Smooth muscle cell (in vitro differentiated cells): Measurements from ENCODE around the gene KLHL15. TPM values are rescaled to one million over a fixed set of nuclear protein-coding genes. Genes with fewer than 3 reads are reported as not detected.
"Not testable (repeated sequence)": the region's sequence is repeated elsewhere in the genome, so short reads cannot be mapped to it uniquely, and the experiment has no call there.

Experiments used
- DNase-seq: peaks from one replicate; lab custom pipeline; 2025; ENCODE audit not compliant: unreplicated experiment; lab: John Stamatoyannopoulos, UW
- H2AFZ ChIP-seq: fragments of 200-600 bp; sonication (generic); 2 replicates; pipeline ENCODE4 v1.6.0; 2016; ENCODE audit warnings: antibody characterized with exemption, low read depth, mild to moderate bottlenecking
- H3F3A ChIP-seq: fragments of 200-600 bp; sonication (generic); 2 replicates; pipeline ENCODE4 v1.6.0; 2017; ENCODE audit warnings: antibody characterized with exemption, low read depth
- H3K27ac ChIP-seq: fragments of 200-600 bp; sonication (generic); 2 replicates; pipeline ENCODE4 v1.5.1; 2016; ENCODE audit warnings: low read depth, mild to moderate bottlenecking
- H3K27me3 ChIP-seq: fragments of 200-600 bp; sonication (generic); 2 replicates; pipeline ENCODE4 v1.6.1; 2016; ENCODE audit warnings: low read depth, mild to moderate bottlenecking
- H3K36me3 ChIP-seq: fragments of 200-600 bp; sonication (generic); 2 replicates; pipeline ENCODE4 v1.5.1; 2016; ENCODE audit warnings: low read depth
- H3K4me1 ChIP-seq: fragments of 200-600 bp; sonication (generic); 2 replicates; pipeline ENCODE4 v1.5.1; 2016; ENCODE audit warnings: low read depth
- H3K4me2 ChIP-seq: fragments of 200-600 bp; sonication (generic); 2 replicates; pipeline ENCODE4 v1.6.0; 2016; ENCODE audit warnings: mild to moderate bottlenecking
- H3K4me3 ChIP-seq: fragments of 200-600 bp; sonication (generic); 2 replicates; pipeline ENCODE4 v1.5.1; 2016; ENCODE audit warnings: mild to moderate bottlenecking
- H3K79me2 ChIP-seq: fragments of 200-600 bp; sonication (generic); 2 replicates; pipeline ENCODE4 v1.6.0; 2016; ENCODE audit warnings: low read depth, mild to moderate bottlenecking
- H3K9ac ChIP-seq: fragments of 200-600 bp; sonication (generic); 2 replicates; pipeline ENCODE4 v1.6.0; 2016; ENCODE audit warnings: low read depth
- H3K9me3 ChIP-seq: fragments of 200-600 bp; sonication (generic); replicated peaks from 2 replicates; pipeline ENCODE4 v1.5.1; 2016; ENCODE audit warnings: low read depth
- H4K20me1 ChIP-seq: fragments of 200-600 bp; sonication (generic); 2 replicates; pipeline ENCODE4 v1.6.0; 2016; ENCODE audit warnings: low read depth
- WGBS: methylation state at CpG from one replicate; pipeline ENCODE4 v1.1.7; 2016; ENCODE audit warnings: low lambda C conversion rate; 5-methylcytosine and 5-hydroxymethylcytosine counted together
- polyA plus RNA-seq: library from polyadenylated mRNA; unstranded; fragments of >200 nt; fragmentation: Nextera tagmentation; extraction: Ambion mirVana; gene quantifications from 2 replicates; pipeline ENCODE4 v1.2.1, GENCODE V29; 2016
- total RNA-seq: library from RNA; depleted of rRNA; stranded (reverse); fragments of >200 nt; gene quantifications from 2 replicates; pipeline ENCODE4 v1.2.3, GENCODE V29; 2014
- TF ChIP-seq, protein P1 (sequence below): fragments of 200-600 bp; sonication (generic); IDR thresholded peaks from 2 replicates; pipeline ENCODE4 v1.5.1; 2017; ENCODE audit warnings: borderline replicate concordance, mild to moderate bottlenecking, antibody characterized with exemption; ENCODE audit not compliant: insufficient read depth, poor library complexity, severe bottlenecking

KLHL15 gene
- total and polyA plus RNA-seq, 2 experiments from 2014 or later, result 16.8 to 53.3 TPM

DNA sequence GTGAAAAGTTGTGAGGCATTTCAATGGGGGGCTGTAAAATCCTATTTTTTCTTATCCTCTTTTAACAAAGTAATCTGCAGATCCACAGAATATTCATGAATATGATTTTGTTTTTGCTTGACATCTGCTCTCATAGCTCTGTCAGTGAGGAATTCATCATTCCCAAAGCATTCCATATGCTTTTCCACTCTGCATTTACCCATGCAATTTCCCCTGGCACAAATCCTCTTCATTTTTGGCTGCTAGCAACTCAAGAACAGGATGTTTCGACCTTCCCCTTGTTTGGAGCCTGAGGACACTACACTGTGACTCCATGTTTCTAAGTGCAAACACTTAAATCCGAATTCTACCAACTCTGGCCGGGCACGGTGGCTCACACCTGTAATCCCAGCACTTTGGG is 48.5 kb downstream of the KLHL15 start:
- Histone ChIP-seq H3K79me2 (no peaks in the 10 kb centered on the region), H3K9me3 (no peaks in the 10 kb centered on the region), H3K27ac (no peak overlapping the region), H3K9ac (no peak overlapping the region), H3K4me3 (no peak overlapping the region), H3K4me1 (peaks cover 20% of the 10 kb centered on the region), H4K20me1 (no peaks in the 10 kb centered on the region), H3K36me3 (no peaks in the 10 kb centered on the region), H3K27me3 (no peaks in the 10 kb centered on the region), H3F3A (no peaks in the 10 kb centered on the region), H3K4me2 (no peak overlapping the region), H2AFZ (no peak overlapping the region)
- TF ChIP-seq, protein P1, sequence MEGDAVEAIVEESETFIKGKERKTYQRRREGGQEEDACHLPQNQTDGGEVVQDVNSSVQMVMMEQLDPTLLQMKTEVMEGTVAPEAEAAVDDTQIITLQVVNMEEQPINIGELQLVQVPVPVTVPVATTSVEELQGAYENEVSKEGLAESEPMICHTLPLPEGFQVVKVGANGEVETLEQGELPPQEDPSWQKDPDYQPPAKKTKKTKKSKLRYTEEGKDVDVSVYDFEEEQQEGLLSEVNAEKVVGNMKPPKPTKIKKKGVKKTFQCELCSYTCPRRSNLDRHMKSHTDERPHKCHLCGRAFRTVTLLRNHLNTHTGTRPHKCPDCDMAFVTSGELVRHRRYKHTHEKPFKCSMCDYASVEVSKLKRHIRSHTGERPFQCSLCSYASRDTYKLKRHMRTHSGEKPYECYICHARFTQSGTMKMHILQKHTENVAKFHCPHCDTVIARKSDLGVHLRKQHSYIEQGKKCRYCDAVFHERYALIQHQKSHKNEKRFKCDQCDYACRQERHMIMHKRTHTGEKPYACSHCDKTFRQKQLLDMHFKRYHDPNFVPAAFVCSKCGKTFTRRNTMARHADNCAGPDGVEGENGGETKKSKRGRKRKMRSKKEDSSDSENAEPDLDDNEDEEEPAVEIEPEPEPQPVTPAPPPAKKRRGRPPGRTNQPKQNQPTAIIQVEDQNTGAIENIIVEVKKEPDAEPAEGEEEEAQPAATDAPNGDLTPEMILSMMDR, result no peak
- WGBS, result 96% methylated on average over 4 of the region's 4 CpGs
- DNase-seq, result no peak

DNA sequence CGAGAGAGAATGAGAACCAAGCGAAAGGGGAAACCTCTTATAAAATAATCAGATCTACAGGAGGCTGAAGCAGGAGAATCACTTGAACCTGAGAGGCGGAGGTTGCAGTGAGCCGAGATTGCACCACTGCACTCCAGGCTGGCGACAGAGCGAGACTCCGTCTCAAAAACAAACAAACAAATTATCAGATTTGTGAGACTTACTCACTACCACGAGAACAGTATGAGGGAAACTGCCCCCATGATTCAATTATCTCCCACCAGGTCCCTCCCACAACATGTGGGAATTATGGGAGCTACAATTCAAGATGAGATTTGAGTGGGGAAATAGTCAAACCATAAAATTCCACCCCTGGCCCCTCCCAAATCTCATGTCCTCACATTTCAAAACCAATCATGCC is 61.4 kb downstream of the KLHL15 start:
- H3K27me3 ChIP-seq, H3K36me3 ChIP-seq, H3K79me2 ChIP-seq, H3K4me3 ChIP-seq, H2AFZ ChIP-seq, H3K9me3 ChIP-seq, H3K4me2 ChIP-seq, H3F3A ChIP-seq, H3K27ac ChIP-seq, H4K20me1 ChIP-seq, H3K9ac ChIP-seq, H3K4me1 ChIP-seq, DNase-seq: not testable (repeated sequence)
- 89% methylated on average over 8 of the region's 8 CpGs for WGBS

DNA sequence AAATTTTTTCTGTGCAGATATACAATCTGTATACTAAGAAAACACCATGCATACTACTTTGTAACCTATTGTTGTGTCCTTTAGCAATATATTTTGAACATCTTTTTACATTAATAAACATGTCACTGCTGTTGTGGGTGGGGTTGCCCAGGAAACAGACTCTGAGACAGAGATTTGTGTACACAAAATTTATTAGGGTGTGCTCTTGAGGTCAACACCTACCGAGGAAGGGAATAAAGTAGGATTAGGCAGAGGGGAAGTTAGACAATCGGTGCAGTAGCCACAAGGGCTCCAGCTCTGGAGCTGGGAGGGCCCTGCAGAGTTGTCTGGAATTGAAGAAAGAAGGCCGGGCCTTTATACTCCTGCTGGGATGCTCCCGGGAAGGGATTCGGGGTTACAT is 62.8 kb downstream of the KLHL15 start:
- DNase-seq, result no peak
- Histone ChIP-seq H3K4me2 (no peak overlapping the region), H3K79me2 (no peaks in the 10 kb centered on the region), H2AFZ (no peak overlapping the region), H3K9ac (no peak overlapping the region), H3K27ac (no peak overlapping the region), H3K4me1 (no peaks in the 10 kb centered on the region), H3K27me3 (no peaks in the 10 kb centered on the region), H4K20me1 (no peaks in the 10 kb centered on the region), H3K9me3 (no peaks in the 10 kb centered on the region), H3K4me3 (no peak overlapping the region), H3F3A (no peaks in the 10 kb centered on the region), H3K36me3 (no peaks in the 10 kb centered on the region)
- WGBS, result 65% methylated on average over 5 of the region's 5 CpGs
- TF ChIP-seq, protein P1, result no peak

DNA sequence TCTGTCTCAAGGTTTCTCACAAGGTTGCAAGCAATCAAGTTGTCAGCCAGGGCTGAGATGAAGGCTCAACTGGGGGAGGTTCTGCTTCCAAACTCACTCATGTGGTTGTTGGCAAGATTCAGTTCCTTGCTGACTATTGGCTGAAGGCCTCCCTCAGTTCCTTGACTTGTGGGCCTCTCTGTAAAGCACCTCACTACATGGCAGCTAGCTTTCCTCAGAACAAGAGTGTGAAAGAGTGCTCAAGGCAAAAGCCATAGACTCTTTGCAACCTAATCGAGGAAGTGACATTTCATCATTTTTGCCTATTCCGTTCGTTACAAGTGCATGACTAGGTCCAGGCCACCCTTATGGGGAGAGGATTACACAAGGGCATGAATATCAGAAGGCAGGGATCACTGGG is 67.2 kb downstream of the KLHL15 start:
- WGBS, result 99% methylated on average over 3 of the region's 3 CpGs
- TF ChIP-seq, protein P1, result no peak
- Histone ChIP-seq H4K20me1 (no peaks in the 10 kb centered on the region), H3K9me3 (no peaks in the 10 kb centered on the region), H3K4me3 (no peak overlapping the region), H3K4me2 (no peak overlapping the region), H3K27me3 (no peaks in the 10 kb centered on the region), H3K9ac (no peak overlapping the region), H3F3A (no peaks in the 10 kb centered on the region), H3K79me2 (no peaks in the 10 kb centered on the region), H3K4me1 (no peaks in the 10 kb centered on the region), H3K27ac (no peak overlapping the region), H2AFZ (no peak overlapping the region), H3K36me3 (no peaks in the 10 kb centered on the region)
- DNase-seq, result no peak
